ENCODE results near the gene PKIG. TPM values are rescaled to one million over a fixed set of nuclear protein-coding genes. Genes with fewer than 3 reads are reported as not detected.

The PKIG gene
- total and polyA plus RNA-seq, 2 experiments from 2014 or later, result 47.6 to 51.9 TPM

- no peak overlapping the region for H2AFZ ChIP-seq
- H3K79me2 ChIP-seq, result peaks cover 33% of the 10 kb centered on the region
- no peaks in the 10 kb centered on the region for H3K36me3 ChIP-seq (replicated peaks; ENCODE audit: insufficient read depth, low read depth)
- DNase-seq (ENCODE audit: low spot score), result no peak
- TF ChIP-seq EZH2 (IDR thresholded peaks at IDR 0.05; ENCODE audit: borderline replicate concordance) (no peak), EZH2phosphoT487 (IDR thresholded peaks at IDR 0.05; ENCODE audit: low read depth, severe bottlenecking, unreplicated experiment) (no peak), CTCF (IDR thresholded peaks at IDR 0.05; ENCODE audit: poor library complexity) (no peak)
- H3K4me2 ChIP-seq, result no peak overlapping the region
- H3K9me3 ChIP-seq (ENCODE audit: low read depth), result no peaks in the 10 kb centered on the region
- 68% methylated on average over 9 of the region's 9 CpGs for WGBS (ENCODE audit: low lambda C conversion rate, missing lambda C conversion rate)
- peaks cover 17% of the 10 kb centered on the region for H3K4me1 ChIP-seq (ENCODE audit: insufficient read depth)
- H3K27ac ChIP-seq, result peak overlapping the region; percentile 87
- H3K9me2 ChIP-seq (replicated peaks; ENCODE audit: insufficient read depth), result no peaks in the 10 kb centered on the region
- no peaks in the 10 kb centered on the region for H4K20me1 ChIP-seq (ENCODE audit: insufficient read depth, poor library complexity, severe bottlenecking)
- H3K4me3 ChIP-seq, result no peak overlapping the region
- no peaks in the 10 kb centered on the region for H3K27me3 ChIP-seq
These were observed 1.7 kb upstream of the PKIG start for GRCh38 chr20:44580581-44581268.

- Histone ChIP-seq H3K79me2 (peaks cover 38% of the 10 kb centered on the region), H4K20me1 (ENCODE audit: insufficient read depth, poor library complexity, severe bottlenecking) (no peaks in the 10 kb centered on the region), H3K27ac (peak overlapping the region; percentile 87), H3K9me2 (replicated peaks; ENCODE audit: insufficient read depth) (no peaks in the 10 kb centered on the region), H2AFZ (no peak overlapping the region), H3K4me3 (no peak overlapping the region), H3K4me1 (ENCODE audit: insufficient read depth) (peaks cover 17% of the 10 kb centered on the region), H3K27me3 (no peaks in the 10 kb centered on the region), H3K36me3 (replicated peaks; ENCODE audit: insufficient read depth, low read depth) (no peaks in the 10 kb centered on the region), H3K4me2 (peak overlapping the region; percentile 68), H3K9me3 (ENCODE audit: low read depth) (no peaks in the 10 kb centered on the region)
- no peak for DNase-seq (ENCODE audit: low spot score)
- TF ChIP-seq CTCF (IDR thresholded peaks at IDR 0.05; ENCODE audit: poor library complexity) (no peak), EZH2phosphoT487 (IDR thresholded peaks at IDR 0.05; ENCODE audit: low read depth, severe bottlenecking, unreplicated experiment) (no peak), EZH2 (IDR thresholded peaks at IDR 0.05; ENCODE audit: borderline replicate concordance) (no peak)
- WGBS (ENCODE audit: low lambda C conversion rate, missing lambda C conversion rate), result 86% methylated on average over 1 of the region's 1 CpG
These were observed 864 bp upstream of the PKIG start for GRCh38 chr20:44581515-44581914.

- H3K4me1 ChIP-seq (ENCODE audit: insufficient read depth), result peaks cover 26% of the 10 kb centered on the region
- WGBS (ENCODE audit: low lambda C conversion rate, missing lambda C conversion rate), result 61% methylated on average over 1 of the region's 1 CpG
- no peaks in the 10 kb centered on the region for H3K36me3 ChIP-seq (replicated peaks; ENCODE audit: insufficient read depth, low read depth)
- H3K4me2 ChIP-seq, result peak overlapping the region; percentile 68
- H3K27ac ChIP-seq, result peak overlapping the region; percentile 87
- TF ChIP-seq EZH2 (IDR thresholded peaks at IDR 0.05; ENCODE audit: borderline replicate concordance), result no peak
- TF ChIP-seq CTCF (IDR thresholded peaks at IDR 0.05; ENCODE audit: poor library complexity), result no peak
- TF ChIP-seq EZH2phosphoT487 (IDR thresholded peaks at IDR 0.05; ENCODE audit: low read depth, severe bottlenecking, unreplicated experiment), result no peak
- no peaks in the 10 kb centered on the region for H3K9me3 ChIP-seq (ENCODE audit: low read depth)
- no peaks in the 10 kb centered on the region for H3K27me3 ChIP-seq
- H3K9me2 ChIP-seq (replicated peaks; ENCODE audit: insufficient read depth), result no peaks in the 10 kb centered on the region
- H3K4me3 ChIP-seq, result no peak overlapping the region
- H2AFZ ChIP-seq, result no peak overlapping the region
- no peaks in the 10 kb centered on the region for H4K20me1 ChIP-seq (ENCODE audit: insufficient read depth, poor library complexity, severe bottlenecking)
- H3K79me2 ChIP-seq, result peaks cover 42% of the 10 kb centered on the region
- DNase-seq (ENCODE audit: low spot score), result no peak
These were observed 778 bp downstream of the PKIG start for GRCh38 chr20:44583157-44583556.
